Measurements from ENCODE around the gene OBP2A.

OBP2A gene

GRCh38 chr9:135575995-135576631 lies 30.2 kb downstream of the OBP2A start:
- DNase-seq (ENCODE audit: low spot score) (no peak), FAIRE-seq (no peak)

GRCh38 chr9:135577256-135577655 lies 31.3 kb downstream of the OBP2A start:
- DNase-seq (ENCODE audit: low spot score), result no peak
- FAIRE-seq, result no peak

GRCh38 chr9:135579356-135579755 lies 33.4 kb downstream of the OBP2A start:
- FAIRE-seq (no peak), DNase-seq (ENCODE audit: low spot score) (no peak)

- DNase-seq (ENCODE audit: low spot score), result no peak
- FAIRE-seq, result no peak
Observed at GRCh38 chr9:135579889-135580660, 34.1 kb downstream of the OBP2A start.

GRCh38 chr9:135580664-135581380 lies 34.9 kb downstream of the OBP2A start:
- DNase-seq (ENCODE audit: low spot score) (no peak), FAIRE-seq (no peak)

- DNase-seq (ENCODE audit: low spot score), result no peak
- no peak for FAIRE-seq
Observed at GRCh38 chr9:135581636-135582426, 35.9 kb downstream of the OBP2A start.

- DNase-seq (ENCODE audit: low spot score), result no peak
- no peak for FAIRE-seq
Observed at GRCh38 chr9:135582541-135582940, 36.6 kb downstream of the OBP2A start.

- DNase-seq (ENCODE audit: low spot score) (no peak), FAIRE-seq (no peak)
Observed at GRCh38 chr9:135582966-135583687, 37.2 kb downstream of the OBP2A start.

- no peak for FAIRE-seq
- no peak for DNase-seq (ENCODE audit: low spot score)
Observed at GRCh38 chr9:135583688-135584011, 37.7 kb downstream of the OBP2A start.

GRCh38 chr9:135584371-135584770 lies 38.4 kb downstream of the OBP2A start:
- no peak for FAIRE-seq

GRCh38 chr9:135584934-135585333 lies 39.0 kb downstream of the OBP2A start:
- FAIRE-seq (no peak), DNase-seq (ENCODE audit: low spot score) (no peak)

More at GRCh38 chr9:135584371-135584770, 38.4 kb downstream of the OBP2A start:
- DNase-seq (ENCODE audit: low spot score), result no peak

GRCh38 chr9:135586601-135587109 lies 40.7 kb downstream of the OBP2A start:
- FAIRE-seq (no peak), DNase-seq (ENCODE audit: low spot score) (no peak)

- no peak for DNase-seq (ENCODE audit: low spot score)
- FAIRE-seq, result no peak
Observed at GRCh38 chr9:135587658-135588057, 41.7 kb downstream of the OBP2A start.

GRCh38 chr9:135588371-135588770 lies 42.4 kb downstream of the OBP2A start:
- DNase-seq (ENCODE audit: low spot score) (no peak), FAIRE-seq (no peak)

- FAIRE-seq (no peak), DNase-seq (ENCODE audit: low spot score) (no peak)
Observed at GRCh38 chr9:135588886-135589595, 43.1 kb downstream of the OBP2A start.

- no peak for FAIRE-seq
- no peak for DNase-seq (ENCODE audit: low spot score)
Observed at GRCh38 chr9:135589596-135590485, 43.9 kb downstream of the OBP2A start.

GRCh38 chr9:135590486-135591079 lies 44.7 kb downstream of the OBP2A start:
- DNase-seq (ENCODE audit: low spot score), result no peak
- FAIRE-seq, result no peak

GRCh38 chr9:135591506-135592330 lies 45.8 kb downstream of the OBP2A start:
- DNase-seq (ENCODE audit: low spot score) (no peak), FAIRE-seq (no peak)
